Fibroblast of the aortic adventitia (primary cell): ENCODE data around the gene LRFN2. TPM values are rescaled to one million over a fixed set of nuclear protein-coding genes. Genes with fewer than 3 reads are reported as not detected.

Experiments
- DNase-seq: peaks from one replicate; pipeline ENCODE4 v3.0.0-alpha.2; 2010; ENCODE audit warnings: low read depth
- H3K4me3 ChIP-seq: 2 replicates; pipeline ENCODE4 v1.5.1; 2011; ENCODE audit warnings: low read depth, mild to moderate bottlenecking, control low read depth, low read length, moderate library complexity
- total RNA-seq: library from RNA; depleted of rRNA; stranded (reverse); fragments of >200 nt; gene quantifications from 2 replicates; pipeline ENCODE4 v1.2.3, GENCODE V29; 2012; ENCODE audit warnings: low replicate concordance
- TF ChIP-seq, protein P1 (sequence below): IDR thresholded peaks from 2 replicates; pipeline ENCODE4 v1.5.1; 2011; ENCODE audit warnings: mild to moderate bottlenecking, low read length, control low read depth, inconsistent platforms; ENCODE audit not compliant: insufficient read depth

LRFN2 gene
- total RNA-seq, 1 donor, result not detected

DNA sequence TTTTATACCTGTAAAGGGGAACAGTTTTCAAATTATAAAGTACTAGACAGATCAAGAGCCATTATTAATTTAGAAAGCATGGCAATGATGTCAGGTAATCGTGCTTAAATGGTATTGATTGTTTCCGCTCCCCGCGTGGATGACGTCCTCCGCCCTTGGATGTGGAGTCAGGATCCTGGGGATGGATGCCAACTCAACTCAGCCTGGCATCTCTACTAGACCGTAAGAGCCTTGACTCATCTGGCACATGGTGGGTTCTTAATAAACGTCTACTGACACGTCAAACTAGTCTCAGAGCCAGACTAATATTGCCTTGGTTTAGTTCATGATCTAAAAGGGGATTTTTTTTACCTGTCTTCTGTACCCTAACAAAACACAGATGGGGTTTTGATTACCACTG is 80.2 kb downstream of the LRFN2 start:
- no peak overlapping the region for H3K4me3 ChIP-seq
- TF ChIP-seq, protein P1, sequence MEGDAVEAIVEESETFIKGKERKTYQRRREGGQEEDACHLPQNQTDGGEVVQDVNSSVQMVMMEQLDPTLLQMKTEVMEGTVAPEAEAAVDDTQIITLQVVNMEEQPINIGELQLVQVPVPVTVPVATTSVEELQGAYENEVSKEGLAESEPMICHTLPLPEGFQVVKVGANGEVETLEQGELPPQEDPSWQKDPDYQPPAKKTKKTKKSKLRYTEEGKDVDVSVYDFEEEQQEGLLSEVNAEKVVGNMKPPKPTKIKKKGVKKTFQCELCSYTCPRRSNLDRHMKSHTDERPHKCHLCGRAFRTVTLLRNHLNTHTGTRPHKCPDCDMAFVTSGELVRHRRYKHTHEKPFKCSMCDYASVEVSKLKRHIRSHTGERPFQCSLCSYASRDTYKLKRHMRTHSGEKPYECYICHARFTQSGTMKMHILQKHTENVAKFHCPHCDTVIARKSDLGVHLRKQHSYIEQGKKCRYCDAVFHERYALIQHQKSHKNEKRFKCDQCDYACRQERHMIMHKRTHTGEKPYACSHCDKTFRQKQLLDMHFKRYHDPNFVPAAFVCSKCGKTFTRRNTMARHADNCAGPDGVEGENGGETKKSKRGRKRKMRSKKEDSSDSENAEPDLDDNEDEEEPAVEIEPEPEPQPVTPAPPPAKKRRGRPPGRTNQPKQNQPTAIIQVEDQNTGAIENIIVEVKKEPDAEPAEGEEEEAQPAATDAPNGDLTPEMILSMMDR, result no peak
- no peak for DNase-seq

DNA sequence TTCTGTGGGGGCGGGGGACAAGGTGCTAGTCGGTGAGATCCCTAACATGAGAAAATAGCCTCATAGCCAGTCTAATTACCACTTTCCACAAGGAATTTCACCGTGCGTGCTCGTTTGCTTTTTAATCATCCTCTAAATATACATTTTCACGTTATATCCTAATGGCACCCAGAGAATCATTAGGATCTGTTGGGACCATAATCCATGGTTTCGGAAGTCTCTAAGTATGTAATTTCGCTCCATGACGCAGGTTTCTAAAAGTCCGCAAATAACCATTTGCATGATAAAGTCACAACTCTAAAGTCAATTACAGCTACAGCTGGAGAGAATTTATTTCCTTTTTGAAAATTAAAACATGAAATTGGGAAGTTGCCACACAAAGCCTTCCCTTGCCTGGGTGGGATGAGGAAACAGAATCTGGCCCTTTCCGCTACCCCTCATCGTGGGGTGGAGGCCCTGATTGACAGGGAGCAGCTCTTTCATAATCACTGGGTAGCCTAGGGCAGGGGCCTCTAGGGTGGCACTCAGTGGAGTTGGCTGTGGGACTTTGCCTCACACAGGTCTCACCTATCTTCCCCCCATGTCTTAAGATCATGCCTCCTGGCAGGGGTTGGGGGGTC is 81.9 kb downstream of the LRFN2 start:
- TF ChIP-seq, protein P1, result no peak
- H3K4me3 ChIP-seq, result no peak overlapping the region
- DNase-seq, result no peak

DNA sequence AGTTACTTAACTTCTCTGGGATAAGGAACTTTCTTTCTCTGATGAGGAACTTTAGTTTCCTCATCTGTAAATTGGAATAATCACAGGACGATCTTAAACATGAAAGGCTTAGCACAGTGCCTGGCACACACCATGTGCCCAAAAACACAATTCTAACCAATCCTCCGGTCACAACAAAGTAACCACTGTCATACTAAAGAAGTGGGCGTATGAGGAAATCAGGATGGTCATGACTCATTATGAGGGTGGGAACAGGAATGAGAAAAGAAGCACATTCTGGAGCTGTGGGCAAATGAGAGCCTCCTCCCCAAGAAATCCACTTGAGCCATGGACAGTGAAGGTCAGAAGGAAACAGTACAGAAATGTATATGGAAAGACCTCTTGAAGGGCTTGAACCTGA is 82.9 kb downstream of the LRFN2 start:
- TF ChIP-seq, protein P1, result no peak
- no peak overlapping the region for H3K4me3 ChIP-seq
- no peak for DNase-seq

DNA sequence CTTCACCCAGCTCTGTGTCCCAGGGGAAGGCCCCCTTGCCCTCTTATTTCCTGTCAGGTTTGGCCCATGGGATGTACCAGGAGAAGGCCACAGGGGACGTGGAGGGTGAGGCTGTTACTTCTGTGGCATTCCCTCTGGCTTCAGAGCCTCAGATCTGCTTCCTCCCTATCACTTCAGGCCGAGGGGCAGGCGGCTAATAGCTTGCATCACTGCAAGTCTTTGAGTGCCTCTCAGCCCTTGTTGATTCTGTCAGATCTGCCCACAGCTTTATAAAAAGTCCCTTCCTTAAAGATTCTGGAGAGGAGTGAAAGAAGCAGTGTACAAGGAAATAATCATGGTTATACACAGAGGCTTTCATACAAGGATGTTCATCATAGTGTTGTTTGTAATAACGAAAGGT is 86.9 kb downstream of the LRFN2 start:
- TF ChIP-seq, protein P1, result no peak
- no peak for DNase-seq
- H3K4me3 ChIP-seq, result no peak overlapping the region

DNA sequence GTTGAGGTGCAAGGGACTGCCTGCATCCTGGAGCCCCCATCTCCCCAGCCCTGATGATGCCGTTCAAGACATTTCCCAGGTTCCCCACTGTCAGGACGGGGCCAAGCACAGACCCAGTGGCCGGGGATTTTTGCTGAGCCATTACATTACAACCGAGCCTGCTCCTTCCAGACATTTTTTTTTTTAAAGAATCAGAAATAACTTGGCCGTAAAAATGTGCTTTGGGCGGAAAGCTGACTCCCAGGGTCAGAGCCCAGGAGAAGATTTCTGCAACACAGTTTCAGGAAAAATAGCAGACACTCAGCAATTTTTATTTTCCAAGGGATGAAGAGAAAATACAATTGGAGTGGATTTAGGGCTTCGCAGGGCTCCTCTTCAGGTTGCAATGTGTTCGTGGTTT is 87.9 kb downstream of the LRFN2 start:
- no peak for DNase-seq
- H3K4me3 ChIP-seq, result no peak overlapping the region
- TF ChIP-seq, protein P1, result no peak

DNA sequence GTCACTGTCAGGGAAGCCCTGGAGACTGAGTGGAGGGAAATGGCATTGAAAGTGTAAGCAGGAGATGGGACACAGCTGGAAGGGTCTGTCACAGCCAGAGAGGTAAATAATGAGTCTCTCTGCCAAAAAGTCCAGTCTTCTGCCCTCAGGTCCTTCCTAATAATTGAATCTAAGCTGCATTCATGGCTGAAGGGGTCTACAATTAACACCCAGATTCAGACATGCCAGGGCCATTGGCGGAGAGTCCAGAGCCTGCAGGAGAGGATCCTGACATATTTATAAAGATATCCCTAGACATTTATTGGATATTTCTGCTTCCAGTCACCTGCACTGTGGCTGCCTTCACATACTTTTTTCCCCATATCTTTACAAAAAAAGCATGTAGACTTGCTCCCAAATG is 89.0 kb downstream of the LRFN2 start:
- no peak for DNase-seq
- no peak overlapping the region for H3K4me3 ChIP-seq
- TF ChIP-seq, protein P1, result no peak

DNA sequence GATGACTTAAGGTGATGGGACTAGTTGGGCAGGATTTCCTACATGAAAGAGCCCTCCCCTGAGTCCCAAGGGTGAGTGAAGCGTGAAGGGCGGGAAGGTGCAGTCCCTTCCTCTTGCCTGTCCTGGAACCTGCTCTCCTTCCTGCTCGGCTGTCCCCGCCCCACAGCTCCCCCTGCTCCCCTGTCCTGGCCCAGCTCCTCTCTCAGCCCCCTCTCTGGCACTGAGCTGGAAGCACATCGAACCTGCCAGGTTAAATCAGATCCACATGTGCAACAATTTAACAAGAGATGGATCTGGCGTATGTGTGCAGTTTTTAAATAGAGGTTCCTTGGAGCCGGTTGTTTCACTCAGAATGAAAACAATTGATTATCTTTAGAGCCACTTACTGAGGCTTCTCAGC is 95.0 kb downstream of the LRFN2 start:
- TF ChIP-seq, protein P1, result no peak
- no peak overlapping the region for H3K4me3 ChIP-seq
- no peak for DNase-seq
